NB4 (cell line): ENCODE measurements around the gene LILRB1.

Experiments used
- CTCF ChIP-seq: IDR thresholded peaks from one replicate; pipeline ENCODE4 v1.5.1; 2012; ENCODE audit warnings: low read depth, low read length
- MAX ChIP-seq: IDR thresholded peaks from 2 replicates; pipeline ENCODE4 v1.6.1; 2011; ENCODE audit warnings: low read depth, low read length
- MYC ChIP-seq: IDR thresholded peaks from 2 replicates; pipeline ENCODE4 v1.6.1; 2011; ENCODE audit warnings: low read depth, low read length
- POLR2A ChIP-seq: IDR thresholded peaks from 2 replicates; pipeline ENCODE4 v1.6.1; 2011; ENCODE audit warnings: mild to moderate bottlenecking; ENCODE audit not compliant: insufficient read length; ENCODE audit errors: extremely low read depth

GRCh38 chr19:54609356-54609791 lies 20.9 kb upstream of the LILRB1 start:
- TF ChIP-seq POLR2A (no peak), CTCF (no peak), MAX (no peak), MYC (no peak)
